Prostate gland (tissue), 2 donors: Measurements from ENCODE around the gene DRGX. TPM values are rescaled to one million over a fixed set of nuclear protein-coding genes. Genes with fewer than 3 reads are reported as not detected.

Source experiments
- DNase-seq: peaks from one replicate; pipeline ENCODE4 v3.0.0-alpha.2; 2019; ENCODE audit warnings: low spot score
- H3K27ac ChIP-seq, 2 donors: fragments of 200-600 bp; sonication (generic); 2 replicates each; pipeline ENCODE4 v1.5.1; 2017 to 2019
- H3K27me3 ChIP-seq: fragments of 200-600 bp; sonication (generic); replicated peaks from 2 replicates; pipeline ENCODE4 v1.5.1; 2019; ENCODE audit not compliant: insufficient read depth
- H3K36me3 ChIP-seq, 2 donors: fragments of 200-600 bp; sonication (generic); 1 replicate in 1 of 2; 2 replicates in 1 of 2; pipeline versions ENCODE4 v1.5.1 to v1.8.1; 2017 to 2019
- H3K4me1 ChIP-seq: fragments of 200-600 bp; sonication (generic); replicated peaks from 2 replicates; pipeline ENCODE4 v1.5.1; 2019
- H3K4me3 ChIP-seq, 2 donors: fragments of 200-600 bp; sonication (generic); 2 replicates each; pipeline ENCODE4 v1.5.1; 2017 to 2019
- H3K9me3 ChIP-seq: fragments of 200-600 bp; sonication (generic); 2 replicates; pipeline ENCODE4 v1.5.1; 2017
- POLR2A ChIP-seq: fragments of 450-650 bp; IDR thresholded peaks from one replicate; pipeline ENCODE4 v1.6.1; 2016; ENCODE audit warnings: antibody characterized with exemption, mild to moderate bottlenecking
- POLR2AphosphoS5 ChIP-seq: sonication (generic); formaldehyde crosslinking; IDR thresholded peaks from one replicate; pipeline ENCODE4 v1.6.1; 2017; ENCODE audit warnings: antibody characterized with exemption
- WGBS: methylation state at CpG from one replicate; pipeline ENCODE4 v1.1.5; 2018; 5-methylcytosine and 5-hydroxymethylcytosine counted together
- intact Hi-C: fragments of 100-400 bp; cut with DNase I; formaldehyde crosslinking; loops from one replicate; pipeline ENCODE4 v1.14.2; 2022
- total RNA-seq, 2 donors: library from RNA; depleted of rRNA; stranded (reverse); fragments of >200 nt; gene quantifications; one replicate each; pipeline ENCODE4 v1.1.0, GENCODE V29; 2016
- TF ChIP-seq, protein P1 (sequence below), 4 experiments: fragments of 200-600 bp in 2 of 4; fragments of 450-650 bp in 2 of 4; sonication (generic) in 2 of 4; IDR thresholded peaks; 1 replicate in 3 of 4; 2 replicates in 1 of 4; pipeline ENCODE4 v1.5.1; 2016 to 2019; ENCODE audit warnings: antibody characterized with exemption in 4 of 4, mild to moderate bottlenecking in 2 of 4, moderate library complexity in 2 of 4

DRGX gene
- total RNA-seq, 2 donors from 2014 or later: not detected

DNA sequence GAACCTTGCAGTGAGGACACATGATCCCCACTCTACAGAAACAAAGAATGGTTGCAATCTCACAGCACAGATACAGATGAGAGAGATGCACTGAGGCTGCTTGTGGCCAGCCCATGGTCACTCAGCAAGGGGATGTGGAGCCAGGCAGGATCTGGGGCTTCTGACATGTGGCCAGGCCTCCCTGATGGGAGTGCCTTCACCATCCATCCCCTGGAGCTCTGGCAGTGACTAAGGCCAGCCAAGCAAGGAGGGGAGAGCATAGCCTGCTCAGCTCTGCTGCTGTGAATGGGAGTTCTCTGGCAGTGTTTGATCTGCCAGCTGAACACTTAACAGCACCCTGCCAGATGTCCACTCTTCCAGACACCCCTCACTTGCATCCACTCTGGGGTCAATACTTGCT is 77.1 kb downstream of the DRGX start:
- H3K9me3 ChIP-seq: no peaks in the 10 kb centered on the region
- no peaks in the 10 kb centered on the region for H3K27me3 ChIP-seq
- H3K4me1 ChIP-seq: no peaks in the 10 kb centered on the region
- H3K36me3 ChIP-seq: no peaks in the 10 kb centered on the region
- H3K27ac ChIP-seq: no peak overlapping the region
- intact Hi-C loops: no loop called here
- TF ChIP-seq, protein P1, sequence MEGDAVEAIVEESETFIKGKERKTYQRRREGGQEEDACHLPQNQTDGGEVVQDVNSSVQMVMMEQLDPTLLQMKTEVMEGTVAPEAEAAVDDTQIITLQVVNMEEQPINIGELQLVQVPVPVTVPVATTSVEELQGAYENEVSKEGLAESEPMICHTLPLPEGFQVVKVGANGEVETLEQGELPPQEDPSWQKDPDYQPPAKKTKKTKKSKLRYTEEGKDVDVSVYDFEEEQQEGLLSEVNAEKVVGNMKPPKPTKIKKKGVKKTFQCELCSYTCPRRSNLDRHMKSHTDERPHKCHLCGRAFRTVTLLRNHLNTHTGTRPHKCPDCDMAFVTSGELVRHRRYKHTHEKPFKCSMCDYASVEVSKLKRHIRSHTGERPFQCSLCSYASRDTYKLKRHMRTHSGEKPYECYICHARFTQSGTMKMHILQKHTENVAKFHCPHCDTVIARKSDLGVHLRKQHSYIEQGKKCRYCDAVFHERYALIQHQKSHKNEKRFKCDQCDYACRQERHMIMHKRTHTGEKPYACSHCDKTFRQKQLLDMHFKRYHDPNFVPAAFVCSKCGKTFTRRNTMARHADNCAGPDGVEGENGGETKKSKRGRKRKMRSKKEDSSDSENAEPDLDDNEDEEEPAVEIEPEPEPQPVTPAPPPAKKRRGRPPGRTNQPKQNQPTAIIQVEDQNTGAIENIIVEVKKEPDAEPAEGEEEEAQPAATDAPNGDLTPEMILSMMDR (IDR thresholded peaks at IDR 0.05): no peak
- TF ChIP-seq POLR2A: no peak
- TF ChIP-seq POLR2AphosphoS5: no peak
- no peak overlapping the region for H3K4me3 ChIP-seq
- no peak for DNase-seq

DNA sequence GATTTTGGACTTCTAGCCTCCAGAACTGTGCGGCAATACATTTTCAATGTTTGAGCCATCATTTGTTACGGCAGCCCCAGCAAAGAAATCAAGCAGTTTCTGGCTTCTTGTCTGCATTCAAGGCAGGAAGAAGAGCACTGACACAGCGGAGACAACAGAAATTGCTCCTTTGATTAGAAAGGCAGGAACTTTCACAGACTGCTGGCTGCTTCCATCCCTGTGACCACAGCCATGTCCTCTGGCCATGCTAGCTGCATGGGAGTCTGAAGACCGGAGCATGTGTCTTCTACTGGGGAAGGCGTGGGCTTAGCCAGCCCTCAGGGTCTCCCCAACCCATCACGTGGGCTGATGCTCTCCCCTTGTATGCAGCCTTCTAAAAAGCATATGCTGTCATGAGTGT is 77.9 kb downstream of the DRGX start:
- H3K36me3 ChIP-seq: no peaks in the 10 kb centered on the region
- H3K4me1 ChIP-seq: no peaks in the 10 kb centered on the region
- DNase-seq: no peak
- intact Hi-C loops: no loop called here
- no peaks in the 10 kb centered on the region for H3K9me3 ChIP-seq
- H3K4me3 ChIP-seq: no peak overlapping the region
- 85% methylated on average over 6 of the region's 6 CpGs for WGBS
- no peaks in the 10 kb centered on the region for H3K27me3 ChIP-seq
- TF ChIP-seq POLR2AphosphoS5 (no peak), POLR2A (no peak)
- TF ChIP-seq, protein P1 (IDR thresholded peaks at IDR 0.05): no peak
- no peak overlapping the region for H3K27ac ChIP-seq

DNA sequence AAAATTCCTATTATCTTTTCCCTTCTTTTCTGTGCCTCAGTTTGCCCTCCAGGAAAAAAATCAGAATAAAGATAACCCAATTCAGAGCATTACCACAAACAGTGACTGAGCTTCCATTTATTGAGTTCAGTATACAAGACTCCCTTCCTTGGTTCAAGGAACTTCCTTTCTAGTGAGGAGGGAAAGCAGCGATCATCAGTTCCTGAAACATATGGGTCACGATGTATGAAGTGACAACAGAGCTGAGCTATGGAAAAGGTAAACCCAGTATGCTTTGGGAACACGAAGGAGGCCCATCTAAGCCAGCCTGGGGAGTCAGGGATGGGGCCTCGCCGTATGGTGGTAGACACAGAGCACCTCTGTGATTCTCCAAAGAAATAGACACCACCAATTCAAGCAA is 81.1 kb downstream of the DRGX start:
- no peaks in the 10 kb centered on the region for H3K36me3 ChIP-seq
- no peak overlapping the region for H3K27ac ChIP-seq
- H3K9me3 ChIP-seq: no peaks in the 10 kb centered on the region
- no peaks in the 10 kb centered on the region for H3K27me3 ChIP-seq
- 89% methylated on average over 5 of the region's 5 CpGs for whole genome bisulfite sequencing
- H3K4me3 ChIP-seq: no peak overlapping the region
- intact Hi-C loops: no loop called here
- no peak for DNase-seq
- TF ChIP-seq, protein P1 (IDR thresholded peaks at IDR 0.05): no peak
- TF ChIP-seq POLR2A (no peak), POLR2AphosphoS5 (no peak)
- no peaks in the 10 kb centered on the region for H3K4me1 ChIP-seq

Other genes with a start within 250 kb of the DRGX start
- 10 to 100 TPM in 1 of 2 donors, 1 to 10 TPM in 1; 1.1 to 13.0 TPM for gene TMEM273, start 207.7 kb downstream of the DRGX start, total RNA-seq
- gene C10orf71, start 96.9 kb downstream of the DRGX start, total RNA-seq: under 1 TPM in 1 of 2 donors, not detected in 1; 0.82 TPM
- gene ERCC6, start 143.0 kb upstream of the DRGX start, total RNA-seq: 10 to 100 TPM; 18.5 to 45.5 TPM
- gene SLC18A3, start 214.2 kb upstream of the DRGX start, total RNA-seq: not detected
- gene CHAT, start 217.9 kb upstream of the DRGX start, total RNA-seq: under 1 TPM in 1 of 2 donors, not detected in 1; 0.40 TPM